Left ventricle myocardium inferior (tissue), 1 donor: Measurements from ENCODE around the gene ISG20L2. TPM values are rescaled to one million over a fixed set of nuclear protein-coding genes. Genes with fewer than 3 reads are reported as not detected.

ENCODE experiments used
- DNase-seq: peaks from one replicate; pipeline ENCODE4 v3.0.0-alpha.2; 2020
- H3K27ac ChIP-seq: fragments of 200-600 bp; replicated peaks from 2 replicates; pipeline ENCODE4 v1.8.0; 2021
- H3K27me3 ChIP-seq: fragments of 200-600 bp; 2 replicates; pipeline ENCODE4 v1.8.0; 2021; ENCODE audit warnings: low read depth
- H3K36me3 ChIP-seq: fragments of 200-600 bp; 2 replicates; pipeline ENCODE4 v1.8.0; 2021
- H3K4me1 ChIP-seq: fragments of 200-600 bp; 2 replicates; pipeline ENCODE4 v1.8.0; 2021
- H3K4me3 ChIP-seq: fragments of 200-600 bp; 2 replicates; pipeline ENCODE4 v1.8.0; 2021; ENCODE audit warnings: mild to moderate bottlenecking, moderate library complexity
- H3K9me3 ChIP-seq: fragments of 200-600 bp; replicated peaks from 2 replicates; pipeline ENCODE4 v1.8.0; 2021
- intact Hi-C: fragments of 100-400 bp; cut with micrococcal nuclease; formaldehyde crosslinking; loops from one replicate; pipeline ENCODE4 v1.11.0; 2022
- total RNA-seq: library from RNA; stranded (reverse); fragmentation: NEBNext Ultra II Directional; extraction: Animal tissue kit (Norgen Biotek cat#: 25700); gene quantifications from one replicate; pipeline ENCODE4 v1.2.1, GENCODE V29; 2021
- TF ChIP-seq, protein P1 (sequence below): fragments of 200-600 bp; IDR thresholded peaks from 2 replicates; pipeline ENCODE4 v1.8.0; 2021; ENCODE audit warnings: antibody characterized with exemption, mild to moderate bottlenecking, borderline replicate concordance
- donor health status: DM: no; HTN: yes; CAD: no; lungs with severe emphysema.

Gene ISG20L2
- total RNA-seq, 1 donor from 2014 or later: 11.5 TPM

DNA sequence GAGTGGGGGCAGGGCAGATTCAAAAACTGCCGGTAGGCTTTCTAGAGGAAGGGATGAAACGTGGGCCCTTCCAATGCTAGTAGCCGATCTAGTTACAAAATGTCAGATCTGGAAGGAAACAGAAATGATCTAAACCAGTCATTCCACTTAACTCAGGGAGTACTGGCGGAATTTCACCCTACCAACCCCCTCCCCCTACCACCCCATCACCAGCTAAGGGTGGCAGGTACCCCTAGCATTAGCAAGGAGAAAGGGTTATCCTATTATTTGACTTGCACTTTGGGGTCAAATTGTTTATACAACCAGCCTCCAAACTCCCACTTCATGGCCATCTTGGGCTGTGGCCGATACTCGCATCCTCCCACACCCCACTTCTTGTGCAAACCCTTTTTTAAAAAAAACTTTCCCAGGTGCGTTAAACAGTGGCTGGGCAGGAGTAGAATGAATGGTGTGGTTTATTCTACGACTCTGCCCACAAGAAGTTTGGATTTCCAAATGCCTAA lies 13.0 kb upstream of the ISG20L2 start:
- H3K9me3 ChIP-seq: no peaks in the 10 kb centered on the region
- TF ChIP-seq, protein P1, sequence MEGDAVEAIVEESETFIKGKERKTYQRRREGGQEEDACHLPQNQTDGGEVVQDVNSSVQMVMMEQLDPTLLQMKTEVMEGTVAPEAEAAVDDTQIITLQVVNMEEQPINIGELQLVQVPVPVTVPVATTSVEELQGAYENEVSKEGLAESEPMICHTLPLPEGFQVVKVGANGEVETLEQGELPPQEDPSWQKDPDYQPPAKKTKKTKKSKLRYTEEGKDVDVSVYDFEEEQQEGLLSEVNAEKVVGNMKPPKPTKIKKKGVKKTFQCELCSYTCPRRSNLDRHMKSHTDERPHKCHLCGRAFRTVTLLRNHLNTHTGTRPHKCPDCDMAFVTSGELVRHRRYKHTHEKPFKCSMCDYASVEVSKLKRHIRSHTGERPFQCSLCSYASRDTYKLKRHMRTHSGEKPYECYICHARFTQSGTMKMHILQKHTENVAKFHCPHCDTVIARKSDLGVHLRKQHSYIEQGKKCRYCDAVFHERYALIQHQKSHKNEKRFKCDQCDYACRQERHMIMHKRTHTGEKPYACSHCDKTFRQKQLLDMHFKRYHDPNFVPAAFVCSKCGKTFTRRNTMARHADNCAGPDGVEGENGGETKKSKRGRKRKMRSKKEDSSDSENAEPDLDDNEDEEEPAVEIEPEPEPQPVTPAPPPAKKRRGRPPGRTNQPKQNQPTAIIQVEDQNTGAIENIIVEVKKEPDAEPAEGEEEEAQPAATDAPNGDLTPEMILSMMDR: no peak
- intact Hi-C loops: no loop called here
- H3K27me3 ChIP-seq: no peaks in the 10 kb centered on the region
- no peak for DNase-seq
- H3K27ac ChIP-seq: peak overlapping the region; percentile 90
- peaks cover 50% of the 10 kb centered on the region for H3K36me3 ChIP-seq
- peak overlapping the region; percentile 96 for H3K4me3 ChIP-seq
- peaks cover 51% of the 10 kb centered on the region for H3K4me1 ChIP-seq

DNA sequence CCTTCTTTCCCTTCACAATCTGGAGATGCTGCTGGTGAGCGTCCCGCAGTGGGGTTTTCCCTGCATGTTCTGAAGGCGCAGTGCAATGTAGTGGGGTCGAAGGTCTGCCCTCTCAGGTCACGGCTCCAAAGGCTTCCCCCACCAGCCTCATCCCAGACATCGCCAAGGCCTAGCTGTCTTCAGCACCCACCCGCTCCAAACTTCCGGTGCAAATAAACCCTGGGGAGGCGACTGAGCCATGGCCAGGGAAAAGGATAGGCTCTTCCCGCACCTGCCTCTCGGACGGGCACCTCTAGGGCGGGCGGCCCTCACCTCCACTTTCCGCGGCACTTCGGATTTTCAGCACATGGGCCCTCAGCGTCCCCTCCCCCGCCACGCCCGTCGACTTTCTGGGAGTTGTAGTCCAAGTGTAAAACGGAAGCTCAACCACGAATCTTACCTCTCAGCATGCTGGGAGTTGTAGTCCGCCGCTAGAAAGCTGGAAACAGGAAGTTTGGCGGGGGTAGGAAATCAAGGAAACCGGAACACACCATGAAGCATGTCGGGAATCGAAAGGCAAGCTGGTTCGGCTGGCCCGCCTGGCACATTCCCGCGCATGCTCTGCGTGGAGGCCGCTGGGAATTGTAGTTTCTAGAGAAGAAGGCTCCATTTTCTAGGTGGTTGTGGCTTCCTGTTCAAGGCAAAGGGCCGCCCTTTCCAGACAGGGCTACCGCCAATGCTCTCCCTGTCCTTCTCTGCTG lies 12.3 kb upstream of the ISG20L2 start, which contains the start of gene MRPL24:
Gene MRPL24, minus strand, starts transcription at position 348 of the 740 bp plus-strand sequence. CDS start 2,384 bp downstream, outside the sequence.
- peak; percentile 97 for DNase-seq
- Histone ChIP-seq H3K27me3 (no peaks in the 10 kb centered on the region), H3K4me1 (peaks cover 45% of the 10 kb centered on the region), H3K9me3 (no peaks in the 10 kb centered on the region), H3K4me3 (peak within 1 kb of the TSS; percentile 96), H3K36me3 (peaks cover 56% of the 10 kb centered on the region), H3K27ac (peak within 1 kb of the TSS; percentile 90)
- TF ChIP-seq, protein P1: no peak
- intact Hi-C loops: no loop called here

DNA sequence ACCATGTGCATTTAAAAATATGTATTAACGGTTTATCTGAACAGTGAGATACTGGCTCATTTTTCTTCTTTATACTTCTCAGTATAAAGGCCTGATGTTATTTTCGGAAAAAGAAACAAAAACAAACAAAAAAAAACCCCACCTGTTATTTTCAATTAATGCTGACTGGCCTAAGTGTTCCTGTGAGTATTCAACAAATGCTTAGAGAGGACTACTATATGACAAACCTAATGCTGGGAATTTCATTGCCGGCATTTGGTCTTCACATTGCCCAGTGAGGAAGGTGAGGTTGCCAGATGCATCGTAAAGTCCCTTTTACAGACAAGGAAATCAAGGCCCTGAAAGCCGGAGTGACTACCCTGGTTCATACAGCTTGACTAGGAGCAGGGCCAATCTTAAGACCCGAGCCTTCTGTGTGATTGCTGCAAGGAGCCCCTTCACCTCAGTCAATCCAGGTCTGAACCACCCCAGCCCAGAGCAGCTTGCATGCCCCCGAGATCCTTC lies 11.7 kb upstream of the ISG20L2 start:
- Histone ChIP-seq H3K36me3 (peaks cover 57% of the 10 kb centered on the region), H3K4me3 (peak overlapping the region; percentile 96), H3K9me3 (no peaks in the 10 kb centered on the region), H3K27ac (peak overlapping the region; percentile 90), H3K4me1 (peaks cover 39% of the 10 kb centered on the region), H3K27me3 (no peaks in the 10 kb centered on the region)
- TF ChIP-seq, protein P1: no peak
- intact Hi-C loops: no loop called here
- no peak for DNase-seq

DNA sequence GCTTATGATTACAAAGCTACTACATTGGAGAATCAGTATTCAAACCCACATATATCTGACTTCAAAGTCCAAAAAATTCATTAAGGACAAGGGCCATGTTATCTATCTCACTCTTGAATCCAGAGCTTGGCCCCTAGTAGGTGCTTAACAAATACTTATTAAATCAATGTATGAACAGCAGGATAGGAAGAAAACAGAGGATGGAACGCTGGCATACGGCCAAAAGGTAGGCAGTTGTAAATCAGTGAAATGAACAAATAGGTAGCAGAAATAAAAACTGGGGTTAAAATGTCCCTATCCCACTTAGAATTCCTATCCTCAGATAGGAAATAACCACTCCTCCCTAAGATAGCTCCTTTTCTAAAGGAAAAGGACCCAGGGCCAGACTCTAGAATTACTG lies 10.3 kb upstream of the ISG20L2 start:
- Histone ChIP-seq H3K27me3 (no peaks in the 10 kb centered on the region), H3K27ac (no peak overlapping the region), H3K36me3 (peaks cover 52% of the 10 kb centered on the region), H3K4me3 (no peak overlapping the region), H3K9me3 (no peaks in the 10 kb centered on the region), H3K4me1 (peaks cover 26% of the 10 kb centered on the region)
- intact Hi-C loops: no loop called here
- TF ChIP-seq, protein P1: no peak
- DNase-seq: no peak

DNA sequence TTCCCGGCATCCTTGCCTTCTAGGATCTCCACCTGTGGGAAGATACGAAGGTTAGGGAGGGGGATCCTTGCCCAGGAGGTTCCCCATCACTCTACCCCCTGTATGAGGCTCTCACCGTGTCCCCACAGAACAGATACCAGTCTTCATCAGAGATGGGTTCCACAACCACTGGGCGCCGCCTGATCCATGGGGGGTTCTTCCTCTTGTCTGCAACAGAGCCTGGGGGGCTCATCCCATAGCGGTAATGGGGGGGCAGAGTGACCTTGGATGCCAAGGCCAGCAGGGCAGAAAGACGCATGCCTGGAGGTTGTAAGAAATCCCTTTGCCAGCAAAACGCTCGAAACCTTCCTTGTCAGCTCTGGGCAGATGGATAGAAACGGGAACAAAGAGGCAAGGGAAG lies 9.8 kb upstream of the ISG20L2 start:
- no peaks in the 10 kb centered on the region for H3K27me3 ChIP-seq
- H3K4me3 ChIP-seq: no peak overlapping the region
- intact Hi-C loops: no loop called here
- TF ChIP-seq, protein P1: no peak
- H3K36me3 ChIP-seq: peaks cover 52% of the 10 kb centered on the region
- H3K9me3 ChIP-seq: no peaks in the 10 kb centered on the region
- no peak overlapping the region for H3K27ac ChIP-seq
- H3K4me1 ChIP-seq: peaks cover 24% of the 10 kb centered on the region
- no peak for DNase-seq
